Putamen (tissue), 1 donor: Measurements from ENCODE around the gene RARS2.
"Not testable (repeated sequence)": the region's sequence is repeated elsewhere in the genome, so short reads cannot be mapped to it uniquely, and the experiment has no call there.

Source experiments
- DNase-seq: peaks from one replicate; pipeline ENCODE4 v3.0.0-alpha.2; 2016; ENCODE audit warnings: low spot score

The RARS2 gene

GRCh38 chr6:87501809-87502572 lies 87.8 kb downstream of the RARS2 start:
- DNase-seq: no peak

DNA sequence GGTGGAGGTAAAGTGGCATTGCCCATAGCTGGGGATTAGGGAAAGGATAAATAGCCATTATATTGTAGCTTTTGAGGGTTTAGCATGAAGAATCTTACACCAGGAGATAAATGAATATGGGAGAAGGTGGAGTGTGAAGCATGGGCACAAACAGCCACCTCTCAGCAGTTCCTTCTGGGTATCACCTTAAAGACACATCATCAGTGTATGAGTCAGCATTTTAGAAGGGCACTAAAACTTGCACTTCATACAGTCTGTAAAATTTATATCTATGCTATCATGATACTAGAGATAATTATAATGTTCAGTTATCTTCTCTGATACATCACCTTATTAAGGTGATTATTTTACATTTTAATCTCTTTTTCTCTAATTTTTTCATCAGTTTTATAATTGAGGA lies 91.7 kb downstream of the RARS2 start:
- DNase-seq: no peak

DNA sequence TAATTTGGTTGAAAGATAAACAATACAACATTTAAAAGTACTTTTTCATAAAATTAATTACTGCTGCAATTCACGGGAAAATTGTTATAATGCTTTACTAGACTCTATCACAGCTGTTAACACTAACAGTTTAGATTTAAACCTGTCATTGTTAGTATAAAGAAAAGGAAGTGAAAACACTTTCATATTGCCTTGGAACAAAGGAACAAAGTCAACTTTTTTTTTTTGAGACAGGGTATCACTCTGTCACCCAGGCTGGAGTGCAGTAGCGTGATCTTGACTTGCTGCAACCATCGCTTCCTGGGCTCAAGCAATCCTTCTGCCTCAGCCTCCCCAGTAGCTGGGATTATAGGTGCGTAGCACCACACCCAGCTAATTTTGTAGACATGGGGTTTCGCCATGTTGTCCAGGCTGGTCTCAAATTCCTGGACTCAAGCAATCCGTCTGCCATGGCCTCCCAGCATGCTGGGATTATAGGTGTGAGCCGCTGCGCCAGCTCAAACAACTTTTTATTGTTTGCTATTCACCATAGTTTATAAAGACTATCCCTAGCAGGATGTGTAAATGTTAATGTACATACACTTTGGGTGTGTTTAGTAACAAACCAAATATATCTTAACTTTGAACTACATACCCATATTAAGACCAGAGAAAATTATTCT lies 94.9 kb downstream of the RARS2 start:
- no peak for DNase-seq

- not testable (repeated sequence) for DNase-seq
Measured at GRCh38 chr6:87489326-87489725, 100.5 kb downstream of the RARS2 start.

- no peak for DNase-seq
Measured at GRCh38 chr6:87487555-87487954, 102.2 kb downstream of the RARS2 start.

DNA sequence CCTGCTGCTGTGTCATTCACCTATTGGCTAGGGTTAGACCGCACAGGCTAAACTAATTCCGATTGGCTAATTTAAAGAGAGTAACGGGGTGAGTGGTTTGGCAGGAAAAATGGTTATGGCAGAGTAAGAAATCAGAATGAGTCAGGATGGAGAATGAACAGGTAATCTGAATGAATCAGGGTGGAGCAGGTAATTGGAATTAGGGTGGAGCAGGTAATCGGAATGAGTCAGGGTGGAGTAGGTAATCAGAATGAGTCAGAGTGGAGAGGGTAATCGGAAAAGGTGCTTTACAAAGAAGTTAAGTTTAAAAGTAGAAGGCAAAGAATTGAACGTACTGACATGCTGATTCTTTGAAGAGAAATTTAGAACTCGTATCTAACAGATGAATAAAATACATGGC lies 105.3 kb downstream of the RARS2 start:
- no peak for DNase-seq

DNA sequence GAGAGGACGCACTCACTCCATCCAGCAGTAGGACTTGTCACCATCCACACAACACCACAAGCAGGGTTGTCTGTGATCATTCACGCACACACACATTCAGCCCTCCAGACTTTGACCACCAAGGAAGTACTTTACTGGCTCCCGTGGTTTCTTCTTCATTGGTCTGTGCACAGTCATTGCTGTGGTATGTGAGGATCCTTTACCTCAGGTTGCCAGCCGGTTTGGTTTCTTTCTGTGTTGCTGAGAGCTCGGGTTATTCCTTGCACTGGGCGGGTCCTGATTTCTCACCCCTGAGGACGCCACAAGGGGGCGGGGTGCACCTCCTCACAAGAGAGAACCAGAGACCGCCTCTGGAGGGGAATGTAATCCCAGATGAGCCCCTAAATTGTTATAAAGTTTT lies 105.9 kb downstream of the RARS2 start:
- DNase-seq: no peak

- no peak for DNase-seq
Measured at GRCh38 chr6:87482366-87482765, 107.4 kb downstream of the RARS2 start.

DNA sequence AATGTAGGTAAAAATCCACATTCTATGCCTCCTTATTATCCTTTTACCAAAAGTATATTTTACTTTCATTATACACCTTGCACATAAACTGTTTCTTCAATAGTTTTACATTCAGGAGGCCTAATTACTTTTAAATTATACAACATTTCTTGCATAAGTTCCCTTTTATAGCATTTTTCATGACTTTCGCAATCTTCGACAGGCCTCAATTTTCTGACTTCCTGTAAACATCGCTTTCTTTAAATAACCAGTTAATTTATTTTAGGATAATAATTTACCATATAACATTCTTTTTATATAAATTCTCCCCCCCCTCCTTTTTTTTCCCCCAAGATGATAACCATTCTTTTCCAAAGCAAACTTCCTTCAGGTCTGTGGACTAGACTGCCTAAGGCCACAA lies 107.9 kb downstream of the RARS2 start:
- DNase-seq: no peak

DNA sequence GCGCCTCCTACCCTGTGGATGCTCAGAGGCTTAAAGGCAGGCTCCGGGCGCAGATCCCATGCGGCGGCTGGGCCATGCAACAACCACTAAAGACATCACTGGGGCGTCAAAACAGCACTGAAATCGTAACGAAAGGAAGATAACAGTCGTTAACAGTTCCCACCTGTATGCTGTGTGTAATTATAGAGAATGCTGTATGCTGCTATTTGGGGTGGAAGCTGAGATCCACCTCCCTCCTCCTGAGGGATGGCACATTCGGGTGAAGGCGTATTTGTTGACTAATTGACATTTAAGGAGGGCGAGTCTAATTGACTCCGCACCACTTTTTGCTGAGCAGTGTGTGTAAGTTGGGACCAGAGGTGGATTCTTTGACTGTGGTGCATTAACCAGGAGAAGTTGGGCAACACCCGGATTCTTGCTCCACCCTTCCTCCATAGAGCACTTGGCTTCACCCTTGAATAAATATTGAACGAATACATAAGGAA lies 116.3 kb downstream of the RARS2 start:
- DNase-seq: no peak

GRCh38 chr6:87472525-87473418 lies 117.0 kb downstream of the RARS2 start, which contains the start of gene SLC35A1:
TSS of gene SLC35A1 (plus strand) at chr6:87472974. CDS start at chr6:87473004, 30 bp downstream.
- peak; percentile 87 for DNase-seq

DNA sequence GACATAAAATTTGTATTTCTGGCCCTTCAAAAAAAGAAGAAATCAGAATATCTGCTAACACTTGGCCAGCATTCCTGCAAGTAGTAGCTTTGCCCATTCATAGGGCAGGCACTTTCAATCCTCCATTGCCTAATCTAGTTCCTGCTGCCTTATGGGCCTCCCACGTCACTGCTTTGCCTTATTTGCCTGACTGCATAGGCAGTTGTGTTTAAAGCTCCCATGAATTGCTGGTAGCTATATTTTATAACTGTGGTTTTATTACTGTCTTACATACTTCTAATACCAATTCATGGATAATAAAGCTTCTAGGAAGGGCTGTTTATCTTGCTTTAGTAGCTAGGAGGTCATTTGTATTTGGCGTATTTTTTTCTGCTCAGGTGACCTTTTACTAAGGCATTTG lies 124.7 kb downstream of the RARS2 start:
- no peak for DNase-seq
